Muscle of leg (tissue), 16 donors: Measurements from ENCODE around the gene IER5. TPM values are rescaled to one million over a fixed set of nuclear protein-coding genes. Genes with fewer than 3 reads are reported as not detected.
"Not testable (repeated sequence)": the region's sequence is repeated elsewhere in the genome, so short reads cannot be mapped to it uniquely, and the experiment has no call there.

Source experiments
- DNase-seq: peaks from one replicate; pipeline ENCODE4 v3.0.0; 2013
- H3K27ac ChIP-seq: one replicate; pipeline ENCODE4 v1.5.1; 2013; ENCODE audit warnings: mild to moderate bottlenecking, low read length, control low read depth
- H3K27me3 ChIP-seq: one replicate; pipeline ENCODE4 v1.6.1; 2013; ENCODE audit warnings: low read length; ENCODE audit not compliant: control insufficient read depth, insufficient read depth
- H3K36me3 ChIP-seq: one replicate; pipeline ENCODE4 v1.6.1; 2013; ENCODE audit warnings: low read length; ENCODE audit not compliant: control insufficient read depth, insufficient read depth
- H3K4me1 ChIP-seq: one replicate; pipeline ENCODE4 v1.6.1; 2013; ENCODE audit warnings: low read length; ENCODE audit not compliant: control insufficient read depth, insufficient read depth
- H3K4me3 ChIP-seq: one replicate; pipeline ENCODE4 v1.5.1; 2013; ENCODE audit warnings: low read length, control low read depth
- H3K9me3 ChIP-seq: replicated peaks from 2 replicates; pipeline ENCODE4 v1.6.1; 2013; ENCODE audit warnings: low read depth, low read length; ENCODE audit not compliant: control insufficient read depth
- WGBS: methylation state at CpG from one replicate; pipeline ENCODE4 v1.1.5; 2013; ENCODE audit warnings: missing lambda C conversion rate; ENCODE audit not compliant: insufficient coverage; 5-methylcytosine and 5-hydroxymethylcytosine counted together
- long read RNA-seq, 11 donors: transcript quantifications; one replicate each; lab custom pipeline, GENCODE V29; 2026
- polyA plus RNA-seq, 8 donors: library from polyadenylated mRNA; unstranded; fragments of 120-200 nt; gene quantifications; one replicate each; pipeline versions ENCODE4 v1.2.1 to v1.2.3, GENCODE V29; 2013; ENCODE audit warnings: inconsistent platforms in 1 of 8, low replicate concordance in 1 of 8; ENCODE audit not compliant: insufficient read length in 8 of 8, insufficient read depth in 1 of 8
- total RNA-seq: library from RNA; stranded (reverse); fragments of 120-200 nt; gene quantifications from one replicate; pipeline ENCODE4 v1.2.4, GENCODE V29; 2013

The IER5 gene
- total RNA-seq, result 7.6 TPM
- 10 to 100 TPM in 4 of 8 donors, 1 to 10 TPM in 4; 6.7 to 15.9 (median 9.7) TPM for polyA plus RNA-seq
- long read RNA-seq, donor 1, full-length matches to known transcripts, result 11 of 11 reads
- long read RNA-seq, donor 1, partial matches to known transcripts, result 0 of 11 reads
- long read RNA-seq, donor 1, other reads (novel, unspliced or antisense), result 0 of 11 reads
- long read RNA-seq, donor 2, full-length matches to known transcripts, result 3 of 3 reads
- long read RNA-seq, donor 2, partial matches to known transcripts, result 0 of 3 reads
- long read RNA-seq, donor 2, other reads (novel, unspliced or antisense), result 0 of 3 reads
- long read RNA-seq, donor 3, full-length matches to known transcripts, result 9 of 9 reads
- long read RNA-seq, donor 3, partial matches to known transcripts, result 0 of 9 reads
- long read RNA-seq, donor 3, other reads (novel, unspliced or antisense), result 0 of 9 reads
- long read RNA-seq, donor 4, full-length matches to known transcripts, result 15 of 15 reads
- long read RNA-seq, donor 4, partial matches to known transcripts, result 0 of 15 reads
- long read RNA-seq, donor 4, other reads (novel, unspliced or antisense), result 0 of 15 reads
- long read RNA-seq, donor 5, full-length matches to known transcripts, result 25 of 25 reads
- long read RNA-seq, donor 5, partial matches to known transcripts, result 0 of 25 reads
- long read RNA-seq, donor 5, other reads (novel, unspliced or antisense), result 0 of 25 reads
- long read RNA-seq, donor 6, full-length matches to known transcripts, result 33 of 33 reads
- long read RNA-seq, donor 6, partial matches to known transcripts, result 0 of 33 reads
- long read RNA-seq, donor 6, other reads (novel, unspliced or antisense), result 0 of 33 reads
- long read RNA-seq, donor 7, full-length matches to known transcripts, result 36 of 36 reads
- long read RNA-seq, donor 7, partial matches to known transcripts, result 0 of 36 reads
- long read RNA-seq, donor 7, other reads (novel, unspliced or antisense), result 0 of 36 reads
- long read RNA-seq, donor 8, full-length matches to known transcripts, result 5 of 5 reads
- long read RNA-seq, donor 8, partial matches to known transcripts, result 0 of 5 reads
- long read RNA-seq, donor 8, other reads (novel, unspliced or antisense), result 0 of 5 reads
- long read RNA-seq, donor 9, full-length matches to known transcripts, result 10 of 10 reads
- long read RNA-seq, donor 9, partial matches to known transcripts, result 0 of 10 reads
- long read RNA-seq, donor 9, other reads (novel, unspliced or antisense), result 0 of 10 reads
- long read RNA-seq, donor 10, full-length matches to known transcripts, result 30 of 30 reads
- long read RNA-seq, donor 10, partial matches to known transcripts, result 0 of 30 reads
- long read RNA-seq, donor 10, other reads (novel, unspliced or antisense), result 0 of 30 reads
- long read RNA-seq, donor 11, full-length matches to known transcripts, result 10 of 10 reads
- long read RNA-seq, donor 11, partial matches to known transcripts, result 0 of 10 reads
- long read RNA-seq, donor 11, other reads (novel, unspliced or antisense), result 0 of 10 reads

- H3K4me1 ChIP-seq, result peaks cover 10% of the 10 kb centered on the region
- H3K4me3 ChIP-seq, result peak within 1 kb of the TSS; percentile 88
- H3K27ac ChIP-seq, result peak within 1 kb of the TSS; percentile 93
- DNase-seq, result peak; percentile 98
- H3K27me3 ChIP-seq, result no peaks in the 10 kb centered on the region
- H3K9me3 ChIP-seq, result no peaks in the 10 kb centered on the region
- WGBS, result 0% methylated on average over 55 of the region's 76 CpGs
- no peaks in the 10 kb centered on the region for H3K36me3 ChIP-seq
Measured at GRCh38 chr1:181088079-181089016, at the start of gene IER5. Gene IER5 (plus strand): TSS chr1:181088700. CDS start chr1:181088903, 203 bp downstream.

GRCh38 chr1:181040284-181040865 lies 48.1 kb upstream of the IER5 start:
- DNase-seq, result no peak
- no peak overlapping the region for H3K27ac ChIP-seq
- no peaks in the 10 kb centered on the region for H3K36me3 ChIP-seq
- no peaks in the 10 kb centered on the region for H3K4me1 ChIP-seq
- no peaks in the 10 kb centered on the region for H3K27me3 ChIP-seq
- H3K4me3 ChIP-seq, result no peak overlapping the region
- no peaks in the 10 kb centered on the region for H3K9me3 ChIP-seq
- WGBS, result 100% methylated on average over 1 of the region's 3 CpGs

GRCh38 chr1:181043025-181043888 lies 45.2 kb upstream of the IER5 start:
- 90% methylated on average over 2 of the region's 5 CpGs for WGBS
- peak; percentile 31 for DNase-seq
- H3K4me1 ChIP-seq, result no peaks in the 10 kb centered on the region
- no peaks in the 10 kb centered on the region for H3K9me3 ChIP-seq
- H3K27me3 ChIP-seq, result no peaks in the 10 kb centered on the region
- H3K36me3 ChIP-seq, result no peaks in the 10 kb centered on the region
- H3K27ac ChIP-seq, result no peak overlapping the region
- no peak overlapping the region for H3K4me3 ChIP-seq

- H3K36me3 ChIP-seq, result no peaks in the 10 kb centered on the region
- no peak overlapping the region for H3K4me3 ChIP-seq
- H3K4me1 ChIP-seq, result no peaks in the 10 kb centered on the region
- no peak overlapping the region for H3K27ac ChIP-seq
- DNase-seq, result no peak
- WGBS, result 61% methylated on average over 3 of the region's 5 CpGs
- no peaks in the 10 kb centered on the region for H3K27me3 ChIP-seq
- H3K9me3 ChIP-seq, result no peaks in the 10 kb centered on the region
Measured at GRCh38 chr1:181044449-181044966, 44.0 kb upstream of the IER5 start.

- H3K4me3 ChIP-seq, H3K27me3 ChIP-seq, H3K27ac ChIP-seq, H3K9me3 ChIP-seq, H3K4me1 ChIP-seq, H3K36me3 ChIP-seq, DNase-seq: not testable (repeated sequence)
- 91% methylated on average over 20 of the region's 22 CpGs for WGBS
Measured at GRCh38 chr1:181045946-181046345, 42.6 kb upstream of the IER5 start.

- Histone ChIP-seq H3K36me3 (no peaks in the 10 kb centered on the region), H3K27ac (no peak overlapping the region), H3K4me1 (no peaks in the 10 kb centered on the region), H3K9me3 (no peaks in the 10 kb centered on the region), H3K4me3 (no peak overlapping the region), H3K27me3 (no peaks in the 10 kb centered on the region)
- 58% methylated on average over 3 of the region's 4 CpGs for whole genome bisulfite sequencing
- DNase-seq, result no peak
Measured at GRCh38 chr1:181049378-181049777, 39.1 kb upstream of the IER5 start.

- DNase-seq, result no peak
- Histone ChIP-seq H3K9me3 (no peaks in the 10 kb centered on the region), H3K36me3 (no peaks in the 10 kb centered on the region), H3K4me1 (no peaks in the 10 kb centered on the region), H3K27me3 (no peaks in the 10 kb centered on the region), H3K27ac (no peak overlapping the region), H3K4me3 (no peak overlapping the region)
Measured at GRCh38 chr1:181050922-181051321, 37.6 kb upstream of the IER5 start.

GRCh38 chr1:181056560-181056959 lies 31.9 kb upstream of the IER5 start:
- Histone ChIP-seq H3K27ac (no peak overlapping the region), H3K27me3 (no peaks in the 10 kb centered on the region), H3K36me3 (no peaks in the 10 kb centered on the region), H3K4me3 (no peak overlapping the region), H3K9me3 (peaks cover 5% of the 10 kb centered on the region), H3K4me1 (peaks cover 7% of the 10 kb centered on the region)
- DNase-seq, result no peak
- 56% methylated on average over 2 of the region's 6 CpGs for WGBS
